ENCODE results near the gene MAP4K4. TPM values are rescaled to one million over a fixed set of nuclear protein-coding genes. Genes with fewer than 3 reads are reported as not detected.
A peak's percentile ranks its signal among the peaks of the same experiment; 100 is the strongest.

Gene MAP4K4
- total and polyA plus RNA-seq, 2 of the 13 experiments (the other 11 are each of a cell fraction or from before 2014, with no cell fraction given), result 105 to 264 TPM

DNA sequence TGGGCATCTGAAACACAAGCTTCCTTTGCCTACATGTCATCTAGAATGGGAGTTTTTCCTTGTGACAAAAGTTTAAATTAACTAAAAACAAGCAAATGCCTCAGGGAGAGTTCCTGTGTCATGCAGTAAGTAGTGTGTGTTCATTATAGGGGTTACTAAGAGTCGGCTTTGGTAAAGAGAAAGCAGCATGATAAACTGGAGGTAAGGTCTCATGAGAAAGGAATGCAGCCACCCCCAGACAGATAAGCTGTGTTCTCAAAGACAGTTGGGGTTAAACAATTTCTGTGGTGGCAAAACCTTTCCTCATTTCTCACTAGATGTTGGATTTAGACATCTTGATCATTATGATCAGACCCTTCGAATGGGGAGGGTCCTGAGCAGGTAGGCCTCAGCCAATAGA lies 129.7 kb downstream of the MAP4K4 start:
- CTCF ChIA-PET (ENCODE audit: low intra/inter-chr PET ratio, low total read pairs), result interaction anchor here (1.7 kb wide), 1 partner anchor 56 kb away, joined by 6 read pairs; no protein-coding TSS in a partner anchor
- FAIRE-seq, result no peak
- intact Hi-C loops (cut with micrococcal nuclease; ENCODE audit: unreplicated experiment), result loop anchor here (10.0 kb wide), 1 partner anchor 482 kb away; no protein-coding TSS in a partner anchor

More for the DNA sequence above, 129.7 kb downstream of the MAP4K4 start:
- TF ChIP-seq AHDC1 (CRISPR knock-in tag; IDR thresholded peaks at IDR 0.05; ENCODE audit: borderline replicate concordance) (0 out of 2 replicates have a peak, but pooled peaks have one; percentile 6), SAP130 (CRISPR knock-in tag; IDR thresholded peaks at IDR 0.05; ENCODE audit: low read depth) (peak; percentile 32; the same call in 1 of the 2 replicates), TEAD3 (CRISPR knock-in tag; optimal IDR thresholded peaks at IDR 0.05; ENCODE audit: borderline replicate concordance) (peak; percentile 39), HMG20A (CRISPR knock-in tag; IDR thresholded peaks at IDR 0.05; ENCODE audit: borderline replicate concordance) (0 out of 2 replicates have a peak, but pooled peaks have one; percentile 20), MIXL1 (CRISPR knock-in tag; IDR thresholded peaks at IDR 0.05) (no peak)
- Histone ChIP-seq H3K27me3 (ENCODE audit: control insufficient read depth in 1 of 2, insufficient read depth in 2 of 2, low read length in 2 of 2) (no peaks in the 10 kb centered on the region), H3K9ac (ENCODE audit: insufficient read depth, low read depth, low read length) (no peak overlapping the region), H3K4me3 (replicated peaks in 1 of 3; ENCODE audit: insufficient read depth in 1 of 3, low read depth in 2 of 3, low read length in 3 of 3) (no peak overlapping the region), H3K27ac (ENCODE audit: extremely low read length, insufficient read depth, low read length) (peak overlapping the region; percentile 1), H3K4me2 (ENCODE audit: low read depth, low read length) (no peak overlapping the region), H4K20me1 (ENCODE audit: insufficient read depth, low read length) (peaks cover 24% of the 10 kb centered on the region; the same call in 1 of the 2 replicates), H3K4me1 (ENCODE audit: insufficient read depth, low read length) (peaks cover 67% of the 10 kb centered on the region), H2AFZ (ENCODE audit: low read length) (no peak overlapping the region), H3K9me3 (ENCODE audit: low read length) (no peaks in the 10 kb centered on the region), H3K36me3 (replicated peaks in 1 of 2; ENCODE audit: control insufficient read depth in 1 of 2, insufficient read depth in 2 of 2, low read length in 2 of 2) (peaks cover 34 to 73% of the 10 kb centered on the region in 2 experiments), H3K79me2 (ENCODE audit: insufficient read depth, low read length) (peaks cover 59% of the 10 kb centered on the region)
- WGBS (ENCODE audit: low lambda C conversion rate), result 84% methylated on average over 2 of the region's 2 CpGs
- POLR2A ChIA-PET, result interaction anchor here (1.0 kb wide), 1 partner anchor 60 kb away, joined by 3 read pairs; no protein-coding TSS in a partner anchor
- in situ Hi-C loops (cut with HindIII; ENCODE audit: extremely low pct_ligation_motif_present, low pct_unique_long_range_greater_than_20kb), result no loop called here
- no TSS peak for BruUV-seq (replicated peaks)
- ATAC-seq (no peak), DNase-seq (ENCODE audit: low spot score) (peak; percentile 74)
